Measurements from ENCODE around the gene RASGRP1. TPM values are rescaled to one million over a fixed set of nuclear protein-coding genes. Genes with fewer than 3 reads are reported as not detected.

The RASGRP1 gene
- total RNA-seq, 5 donors from 2014 or later (not counting 1 experiment from before 2014, with no cell fraction given): 118 to 148 (median 131) TPM

DNA sequence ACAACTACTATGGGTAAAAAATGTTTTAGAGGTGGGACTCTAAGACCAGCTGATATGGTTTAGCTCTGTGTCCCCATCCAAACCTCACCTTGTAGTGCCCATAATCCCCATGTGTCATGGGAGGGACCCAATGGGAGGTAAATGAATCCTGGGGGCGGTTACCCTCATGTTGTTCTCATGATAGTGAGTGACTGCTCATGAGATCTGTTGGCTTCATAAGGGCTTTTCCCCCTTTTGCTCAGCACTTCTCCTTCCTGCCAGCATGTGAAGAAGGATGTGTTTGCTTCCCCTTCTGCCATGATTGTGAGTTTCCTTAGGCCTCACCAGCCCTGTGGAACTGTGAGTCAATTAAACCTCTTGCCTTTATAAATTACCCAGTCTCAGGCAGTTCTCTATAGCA is 65.0 kb downstream of the RASGRP1 start:
- Histone ChIP-seq H3K4me3 (ENCODE audit: control insufficient read depth in 1 of 2, extremely low read depth in 1 of 2, low read length in 1 of 2) (no peak overlapping the region), H3K4me1 (ENCODE audit: control insufficient read depth in 1 of 2, extremely low read depth in 1 of 2, insufficient read depth in 2 of 2, low read length in 2 of 2) (no peaks in the 10 kb centered on the region), H3K9me3 (no peaks in the 10 kb centered on the region), H3K27me3 (replicated peaks in 1 of 2; ENCODE audit: control insufficient read depth in 2 of 2, extremely low read depth in 1 of 2, insufficient read depth in 2 of 2, low read length in 1 of 2) (no peaks in the 10 kb centered on the region), H3K36me3 (ENCODE audit: control insufficient read depth in 2 of 2, extremely low read depth in 1 of 2, insufficient read depth in 1 of 2, low read length in 1 of 2) (peaks cover 11 to 93% of the 10 kb centered on the region in 2 donors), H3K27ac (ENCODE audit: low read length) (no peak overlapping the region)
- peaks cover 5 to 29% (median 12%) of the 10 kb centered on the region in 3 donors for H3K4me1 Mint-ChIP-seq
- H3K27ac Mint-ChIP-seq: peak overlapping the region; percentile 82 to 84
- no peaks in the 10 kb centered on the region for H3K27me3 Mint-ChIP-seq
- DNase-seq (no peak), ATAC-seq (replicated peaks in 1 of 4) (no peak)
- ChIA-PET POLR2A (no interaction called here), CTCF (interaction anchor here (0.7 to 1.5 kb wide), 4 partner anchors 10 to 200 kb away, joined by 3 to 5 read pairs (median 4); no protein-coding TSS in a partner anchor)
- H3K36me3 Mint-ChIP-seq: peaks cover 80% of the 10 kb centered on the region
- H3K4me3 Mint-ChIP-seq: no peak overlapping the region
- H3K9me3 Mint-ChIP-seq: no peaks in the 10 kb centered on the region
- no CpG with 5 or more reads among the region's 1 CpG for WGBS (ENCODE audit: insufficient coverage)

DNA sequence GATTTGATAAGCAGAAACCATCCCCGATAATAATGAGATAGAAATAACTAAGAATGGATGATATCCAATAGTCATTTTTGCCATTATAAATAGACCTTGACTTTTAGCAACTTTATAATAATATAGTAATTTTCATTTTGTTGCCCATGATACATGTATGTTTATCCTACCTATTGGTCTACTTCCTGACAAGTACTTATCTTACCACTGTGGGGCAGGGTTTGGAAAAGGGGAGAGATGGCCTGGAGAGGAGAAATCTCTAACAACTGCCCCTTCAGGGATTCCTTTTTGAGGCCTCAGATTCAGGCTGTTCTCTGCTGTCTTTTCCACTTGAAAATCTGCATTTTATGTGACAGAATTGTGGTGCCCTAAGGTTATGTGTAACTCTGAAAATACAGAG is 68.5 kb downstream of the RASGRP1 start:
- H3K36me3 Mint-ChIP-seq: peaks cover 73% of the 10 kb centered on the region
- ATAC-seq (replicated peaks in 1 of 4) (no peak), DNase-seq (no peak)
- no peaks in the 10 kb centered on the region for H3K9me3 ChIP-seq
- no peak overlapping the region for H3K4me3 ChIP-seq (ENCODE audit: control insufficient read depth in 1 of 2, extremely low read depth in 1 of 2, low read length in 1 of 2)
- no peaks in the 10 kb centered on the region for H3K27me3 Mint-ChIP-seq
- CTCF ChIA-PET: interaction anchor here in 1 of 2 donors (1.0 to 3.3 kb wide), 3 partner anchors 56 to 204 kb away, joined by 3 to 12 read pairs (median 6); no protein-coding TSS in a partner anchor
- peaks cover 10 to 37% (median 27%) of the 10 kb centered on the region in 3 donors for H3K4me1 Mint-ChIP-seq
- no peaks in the 10 kb centered on the region for H3K27me3 ChIP-seq (replicated peaks in 1 of 2; ENCODE audit: control insufficient read depth in 2 of 2, extremely low read depth in 1 of 2, insufficient read depth in 2 of 2, low read length in 1 of 2)
- no peaks in the 10 kb centered on the region for H3K9me3 Mint-ChIP-seq
- no CpG with 5 or more reads among the region's 1 CpG for WGBS (ENCODE audit: insufficient coverage)
- no peaks in the 10 kb centered on the region for H3K4me1 ChIP-seq (ENCODE audit: control insufficient read depth in 1 of 2, extremely low read depth in 1 of 2, insufficient read depth in 2 of 2, low read length in 2 of 2)
- peaks cover 14 to 91% of the 10 kb centered on the region in 2 donors for H3K36me3 ChIP-seq (ENCODE audit: control insufficient read depth in 2 of 2, extremely low read depth in 1 of 2, insufficient read depth in 1 of 2, low read length in 1 of 2)
- no peak overlapping the region for H3K4me3 Mint-ChIP-seq
- H3K27ac Mint-ChIP-seq: peak overlapping the region; percentile 80 to 82
- peak overlapping the region; percentile 21 for H3K27ac ChIP-seq (ENCODE audit: low read length)
- POLR2A ChIA-PET: no interaction called here

DNA sequence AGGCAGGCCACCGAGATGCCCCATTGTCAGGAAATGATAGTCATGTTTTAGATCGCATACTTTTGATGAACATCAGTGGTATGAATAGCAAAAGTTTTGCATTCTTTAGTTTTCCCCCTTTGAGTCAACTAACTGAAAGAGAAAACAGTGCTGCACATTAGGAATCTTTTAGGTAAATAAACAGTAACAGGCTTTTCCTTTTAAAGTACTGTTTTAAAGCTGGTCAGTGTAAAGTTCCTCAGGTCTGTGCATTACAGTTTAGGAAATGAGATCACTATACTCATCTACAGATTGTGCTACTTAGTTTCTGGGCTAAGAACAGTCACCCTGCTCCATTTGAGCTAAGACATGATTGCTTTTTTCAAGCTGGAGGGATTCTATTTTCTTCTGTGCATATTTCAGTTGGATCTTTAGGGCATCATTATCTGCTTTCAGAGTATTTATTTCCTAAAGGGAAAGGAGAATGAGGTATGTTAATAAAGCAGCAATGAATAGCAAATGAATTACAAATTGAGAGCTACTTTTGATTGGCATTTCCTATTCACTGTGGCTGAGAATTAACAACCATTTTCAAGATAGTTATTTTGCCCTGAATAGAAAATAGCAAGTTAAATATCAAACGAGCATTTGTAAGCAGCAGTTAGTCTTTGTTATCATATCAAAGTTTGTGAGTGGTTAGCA is 74.2 kb downstream of the RASGRP1 start:
- DNase-seq: no peak
- H3K9me3 Mint-ChIP-seq: no peaks in the 10 kb centered on the region
- WGBS (ENCODE audit: insufficient coverage): 60% methylated on average over 1 of the region's 3 CpGs
- H3K27me3 Mint-ChIP-seq: no peaks in the 10 kb centered on the region
- Histone ChIP-seq H3K27ac (ENCODE audit: low read length) (peak overlapping the region; percentile 5), H3K9me3 (no peaks in the 10 kb centered on the region), H3K4me1 (ENCODE audit: control insufficient read depth in 1 of 2, extremely low read depth in 1 of 2, insufficient read depth in 2 of 2, low read length in 2 of 2) (peaks cover 0 to 5% of the 10 kb centered on the region in 2 experiments), H3K27me3 (replicated peaks in 1 of 2; ENCODE audit: control insufficient read depth in 2 of 2, extremely low read depth in 1 of 2, insufficient read depth in 2 of 2, low read length in 1 of 2) (no peaks in the 10 kb centered on the region), H3K4me3 (ENCODE audit: control insufficient read depth in 1 of 2, extremely low read depth in 1 of 2, low read length in 1 of 2) (no peak overlapping the region), H3K36me3 (ENCODE audit: control insufficient read depth in 2 of 2, extremely low read depth in 1 of 2, insufficient read depth in 1 of 2, low read length in 1 of 2) (peaks cover 3 to 75% of the 10 kb centered on the region in 2 donors)
- peaks cover 47% of the 10 kb centered on the region for H3K36me3 Mint-ChIP-seq
- CTCF ChIA-PET: interaction anchor here in 1 of 2 donors (1.4 to 2.9 kb wide), 2 partner anchors 201 to 209 kb away, joined by 6 to 16 read pairs; no protein-coding TSS in a partner anchor
- peak overlapping the region; percentile 48 to 61 for H3K27ac Mint-ChIP-seq
- no peak overlapping the region for H3K4me3 Mint-ChIP-seq
- no peak for ATAC-seq (replicated peaks in 1 of 4)
- H3K4me1 Mint-ChIP-seq: peaks cover 21 to 53% (median 47%) of the 10 kb centered on the region in 3 donors
- POLR2A ChIA-PET: interaction anchor here (0.6 to 0.7 kb wide), 2 partner anchors 27 to 50 kb away, joined by 3 to 4 read pairs; no protein-coding TSS in a partner anchor

DNA sequence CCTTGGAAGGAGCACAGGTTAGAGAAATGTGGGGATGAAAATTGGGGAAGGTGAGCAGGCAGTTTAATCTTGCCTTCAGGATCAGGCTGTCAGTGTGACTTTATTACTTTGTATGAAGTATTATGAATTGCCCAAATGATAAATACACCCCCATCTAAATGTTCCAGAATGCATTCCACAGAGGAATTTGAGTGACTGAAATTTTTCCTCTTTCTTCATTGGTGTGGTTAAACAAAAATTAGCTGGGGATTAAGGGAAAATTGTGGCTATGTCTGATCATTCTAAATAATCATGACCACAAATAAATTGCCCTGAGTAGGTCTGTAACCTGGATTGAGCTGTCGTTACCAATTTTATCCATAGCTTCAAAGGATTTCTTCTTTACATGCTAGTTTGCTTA is 77.2 kb downstream of the RASGRP1 start:
- POLR2A ChIA-PET: no interaction called here
- Mint-ChIP-seq H3K4me3 (peak overlapping the region in 2 of 3 donors; percentile 1 to 29), H3K27me3 (no peaks in the 10 kb centered on the region), H3K36me3 (peaks cover 34% of the 10 kb centered on the region), H3K27ac (peak overlapping the region; percentile 94 to 96), H3K4me1 (peaks cover 19 to 62% (median 59%) of the 10 kb centered on the region in 3 donors), H3K9me3 (no peaks in the 10 kb centered on the region)
- H3K4me1 ChIP-seq (ENCODE audit: control insufficient read depth in 1 of 2, extremely low read depth in 1 of 2, insufficient read depth in 2 of 2, low read length in 2 of 2): peaks cover 0 to 11% of the 10 kb centered on the region in 2 experiments
- H3K27ac ChIP-seq (ENCODE audit: low read length): peak overlapping the region; percentile 8
- H3K36me3 ChIP-seq (ENCODE audit: control insufficient read depth in 2 of 2, extremely low read depth in 1 of 2, insufficient read depth in 1 of 2, low read length in 1 of 2): peaks cover 0 to 55% of the 10 kb centered on the region in 2 donors
- CTCF ChIA-PET: interaction anchor here in 1 of 2 donors (0.5 kb wide), 1 partner anchor 345 kb away, joined by 3 read pairs; no protein-coding TSS in a partner anchor
- H3K9me3 ChIP-seq: no peaks in the 10 kb centered on the region
- no peaks in the 10 kb centered on the region for H3K27me3 ChIP-seq (replicated peaks in 1 of 2; ENCODE audit: control insufficient read depth in 2 of 2, extremely low read depth in 1 of 2, insufficient read depth in 2 of 2, low read length in 1 of 2)
- no CpG with 5 or more reads among the region's 1 CpG for WGBS (ENCODE audit: insufficient coverage)
- ATAC-seq (replicated peaks in 1 of 4) (peak in 2 of 4 experiments; percentile 28 to 34), DNase-seq (no peak)
- H3K4me3 ChIP-seq (ENCODE audit: control insufficient read depth in 1 of 2, extremely low read depth in 1 of 2, low read length in 1 of 2): no peak overlapping the region

DNA sequence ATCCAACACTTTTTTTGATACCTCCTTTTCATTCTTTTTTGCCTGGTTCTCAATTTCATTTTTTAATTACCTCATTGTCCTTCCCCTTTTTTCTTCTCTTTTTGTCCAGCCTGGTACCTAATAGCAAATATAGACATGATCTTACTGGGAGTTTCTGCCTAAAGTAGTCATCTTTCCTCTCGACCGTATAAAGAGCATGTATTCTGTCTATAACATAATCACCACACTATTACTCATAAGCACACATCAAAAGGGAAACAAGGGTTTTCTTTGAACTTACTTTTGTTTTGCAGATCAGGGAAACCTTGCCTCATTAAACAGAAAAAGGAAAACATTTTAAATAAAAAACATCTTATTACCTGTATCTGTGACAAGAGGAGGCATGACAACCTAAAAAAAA is 77.7 kb downstream of the RASGRP1 start:
- ChIA-PET CTCF (interaction anchor here in 1 of 2 donors (1.0 to 2.2 kb wide), 3 partner anchors 197 to 212 kb away, joined by 4 to 9 read pairs (median 5); no protein-coding TSS in a partner anchor), POLR2A (no interaction called here)
- H3K27me3 ChIP-seq (replicated peaks in 1 of 2; ENCODE audit: control insufficient read depth in 2 of 2, extremely low read depth in 1 of 2, insufficient read depth in 2 of 2, low read length in 1 of 2): no peaks in the 10 kb centered on the region
- Mint-ChIP-seq H3K27ac (peak overlapping the region; percentile 94 to 96), H3K27me3 (no peaks in the 10 kb centered on the region), H3K9me3 (no peaks in the 10 kb centered on the region), H3K4me1 (peaks cover 24 to 63% (median 62%) of the 10 kb centered on the region in 3 donors), H3K36me3 (peaks cover 35% of the 10 kb centered on the region), H3K4me3 (peak overlapping the region in 2 of 3 donors; percentile 1 to 34)
- H3K27ac ChIP-seq (ENCODE audit: low read length): peak overlapping the region; percentile 8
- H3K36me3 ChIP-seq (ENCODE audit: control insufficient read depth in 2 of 2, extremely low read depth in 1 of 2, insufficient read depth in 1 of 2, low read length in 1 of 2): peaks cover 0 to 54% of the 10 kb centered on the region in 2 donors
- H3K4me1 ChIP-seq (ENCODE audit: control insufficient read depth in 1 of 2, extremely low read depth in 1 of 2, insufficient read depth in 2 of 2, low read length in 2 of 2): peaks cover 0 to 13% of the 10 kb centered on the region in 2 experiments
- H3K4me3 ChIP-seq (ENCODE audit: control insufficient read depth in 1 of 2, extremely low read depth in 1 of 2, low read length in 1 of 2): no peak overlapping the region
- ATAC-seq (replicated peaks in 1 of 4): peak; percentile 77 to 88 (median 84)
- 0% methylated on average over 2 of the region's 2 CpGs for WGBS (ENCODE audit: insufficient coverage)
- no peaks in the 10 kb centered on the region for H3K9me3 ChIP-seq
- peak in 1 of 35 experiments; percentile 36 for DNase-seq

DNA sequence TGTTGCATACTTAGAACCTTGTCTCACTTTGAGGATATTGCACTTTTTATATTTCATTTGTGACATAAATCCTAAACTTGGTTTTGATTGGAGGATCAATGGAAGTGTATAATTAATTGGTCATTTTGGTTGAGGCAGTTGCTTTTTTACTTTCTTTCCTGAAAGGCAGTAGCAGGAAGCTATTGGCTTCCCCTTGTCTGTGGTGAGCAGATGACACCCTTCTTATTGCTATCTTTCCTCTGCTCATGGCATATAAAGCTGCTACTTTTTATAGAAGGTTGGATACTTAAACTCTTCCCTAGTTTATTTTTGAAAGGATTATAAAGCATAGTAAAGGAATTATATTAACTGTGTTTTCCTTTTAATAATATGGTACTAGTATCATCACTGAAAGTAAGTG is 82.0 kb downstream of the RASGRP1 start:
- H3K36me3 ChIP-seq (ENCODE audit: control insufficient read depth in 2 of 2, extremely low read depth in 1 of 2, insufficient read depth in 1 of 2, low read length in 1 of 2): peaks cover 0 to 21% of the 10 kb centered on the region in 2 donors

More for the DNA sequence above, 82.0 kb downstream of the RASGRP1 start:
- peak in 1 of 4 experiments; percentile 28 for ATAC-seq (replicated peaks in 1 of 4)
- CTCF ChIA-PET: interaction anchor here (0.6 to 2.1 kb wide), 3 partner anchors 8 to 215 kb away, joined by 3 to 18 read pairs (median 7); no protein-coding TSS in a partner anchor
- Histone ChIP-seq H3K4me1 (ENCODE audit: control insufficient read depth in 1 of 2, extremely low read depth in 1 of 2, insufficient read depth in 2 of 2, low read length in 2 of 2) (peaks cover 0 to 14% of the 10 kb centered on the region in 2 experiments), H3K9me3 (no peaks in the 10 kb centered on the region), H3K27me3 (replicated peaks in 1 of 2; ENCODE audit: control insufficient read depth in 2 of 2, extremely low read depth in 1 of 2, insufficient read depth in 2 of 2, low read length in 1 of 2) (no peaks in the 10 kb centered on the region), H3K27ac (ENCODE audit: low read length) (peak overlapping the region; percentile 46), H3K4me3 (ENCODE audit: control insufficient read depth in 1 of 2, extremely low read depth in 1 of 2, low read length in 1 of 2) (no peak overlapping the region)
- POLR2A ChIA-PET: no interaction called here
- Mint-ChIP-seq H3K27me3 (no peaks in the 10 kb centered on the region), H3K4me1 (peaks cover 38 to 59% (median 56%) of the 10 kb centered on the region in 3 donors), H3K9me3 (no peaks in the 10 kb centered on the region), H3K27ac (peak overlapping the region; percentile 80 to 82), H3K36me3 (peaks cover 25% of the 10 kb centered on the region), H3K4me3 (peak overlapping the region in 1 of 3 donors; percentile 19)
- DNase-seq: peak in 1 of 35 experiments; percentile 20

Data from T-cell (primary cell).